ENCODE results near the gene NANP.
"Not testable (repeated sequence)": the region's sequence is repeated elsewhere in the genome, so short reads cannot be mapped to it uniquely, and the experiment has no call there.

NANP gene, protein sequence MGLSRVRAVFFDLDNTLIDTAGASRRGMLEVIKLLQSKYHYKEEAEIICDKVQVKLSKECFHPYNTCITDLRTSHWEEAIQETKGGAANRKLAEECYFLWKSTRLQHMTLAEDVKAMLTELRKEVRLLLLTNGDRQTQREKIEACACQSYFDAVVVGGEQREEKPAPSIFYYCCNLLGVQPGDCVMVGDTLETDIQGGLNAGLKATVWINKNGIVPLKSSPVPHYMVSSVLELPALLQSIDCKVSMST

GRCh38 chr20:25623736-25624499, at the start of gene NANP:
Gene NANP, minus strand, starts transcription at chr20:25624014. Its CDS starts 66 bp downstream, at chr20:25623948.
- TF ChIP-seq, protein P1, sequence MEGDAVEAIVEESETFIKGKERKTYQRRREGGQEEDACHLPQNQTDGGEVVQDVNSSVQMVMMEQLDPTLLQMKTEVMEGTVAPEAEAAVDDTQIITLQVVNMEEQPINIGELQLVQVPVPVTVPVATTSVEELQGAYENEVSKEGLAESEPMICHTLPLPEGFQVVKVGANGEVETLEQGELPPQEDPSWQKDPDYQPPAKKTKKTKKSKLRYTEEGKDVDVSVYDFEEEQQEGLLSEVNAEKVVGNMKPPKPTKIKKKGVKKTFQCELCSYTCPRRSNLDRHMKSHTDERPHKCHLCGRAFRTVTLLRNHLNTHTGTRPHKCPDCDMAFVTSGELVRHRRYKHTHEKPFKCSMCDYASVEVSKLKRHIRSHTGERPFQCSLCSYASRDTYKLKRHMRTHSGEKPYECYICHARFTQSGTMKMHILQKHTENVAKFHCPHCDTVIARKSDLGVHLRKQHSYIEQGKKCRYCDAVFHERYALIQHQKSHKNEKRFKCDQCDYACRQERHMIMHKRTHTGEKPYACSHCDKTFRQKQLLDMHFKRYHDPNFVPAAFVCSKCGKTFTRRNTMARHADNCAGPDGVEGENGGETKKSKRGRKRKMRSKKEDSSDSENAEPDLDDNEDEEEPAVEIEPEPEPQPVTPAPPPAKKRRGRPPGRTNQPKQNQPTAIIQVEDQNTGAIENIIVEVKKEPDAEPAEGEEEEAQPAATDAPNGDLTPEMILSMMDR (conservative IDR thresholded peaks at IDR 0.05) = no peak; the same call in 1 of the 2 replicates
- peak within 1 kb of the TSS; percentile 98 for H3K27ac ChIP-seq

DNA sequence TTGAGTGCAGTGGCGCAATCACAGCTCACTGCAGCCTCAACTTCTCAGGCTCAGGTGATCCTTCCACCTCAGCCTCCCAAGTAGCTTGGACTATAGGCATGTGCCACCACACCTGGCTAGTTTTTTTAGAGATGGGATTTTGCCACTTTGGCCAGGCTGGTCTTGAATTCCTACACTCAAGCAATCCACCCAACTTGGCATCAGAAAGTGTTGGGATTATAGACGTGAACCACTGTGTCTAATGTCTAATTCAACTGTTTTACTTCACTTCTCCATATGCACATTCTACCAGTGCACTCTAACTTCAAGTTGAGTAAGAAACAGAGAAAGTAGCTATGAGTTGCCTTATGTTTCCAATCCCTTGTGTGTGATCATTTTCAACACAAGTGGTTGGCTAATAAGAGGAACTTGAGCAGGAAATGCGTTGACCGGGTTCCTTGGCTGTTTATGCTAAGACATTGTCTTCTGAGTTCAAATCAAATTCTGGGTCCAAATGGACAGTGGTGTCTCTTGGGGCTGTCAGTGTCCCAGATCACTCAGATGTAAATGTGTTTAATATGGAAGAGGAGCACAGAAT, 48.9 kb upstream of the NANP start:
- TF ChIP-seq, protein P1 (conservative IDR thresholded peaks at IDR 0.05) = no peak
- H3K27ac ChIP-seq = no peak overlapping the region

DNA sequence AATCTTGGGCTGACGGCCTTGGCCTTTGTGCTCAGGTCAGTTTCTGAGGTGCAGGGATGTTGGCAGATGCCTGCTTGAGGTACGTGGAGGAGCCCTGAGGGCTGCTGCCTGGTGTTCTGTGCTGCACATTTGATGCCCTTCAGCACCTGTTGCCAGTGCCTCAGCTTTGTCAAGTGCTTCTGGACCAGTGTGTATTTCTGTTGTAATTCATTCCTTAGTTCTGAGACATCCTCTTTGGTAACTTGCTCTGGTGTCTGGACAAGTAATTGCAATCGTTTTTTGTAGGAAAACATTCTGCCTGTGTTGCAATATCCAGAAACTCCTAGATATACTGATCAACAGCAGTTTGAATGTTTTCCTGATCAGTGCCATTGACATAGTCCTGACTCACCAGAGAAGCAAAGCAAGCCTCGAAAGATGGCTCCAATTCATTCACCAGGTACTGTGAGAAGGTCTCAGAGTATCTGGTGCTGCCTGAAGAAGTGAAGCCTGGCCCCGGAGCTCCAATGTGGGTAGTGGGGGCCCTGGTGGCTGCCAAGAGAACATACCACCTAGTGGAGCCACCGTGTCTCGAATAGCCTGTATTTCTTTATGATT, 46.1 kb upstream of the NANP start:
- no peak overlapping the region for H3K27ac ChIP-seq
- TF ChIP-seq, protein P1 (conservative IDR thresholded peaks at IDR 0.05) = 0 out of 2 replicates have a peak, but pooled peaks have one; percentile 11

DNA sequence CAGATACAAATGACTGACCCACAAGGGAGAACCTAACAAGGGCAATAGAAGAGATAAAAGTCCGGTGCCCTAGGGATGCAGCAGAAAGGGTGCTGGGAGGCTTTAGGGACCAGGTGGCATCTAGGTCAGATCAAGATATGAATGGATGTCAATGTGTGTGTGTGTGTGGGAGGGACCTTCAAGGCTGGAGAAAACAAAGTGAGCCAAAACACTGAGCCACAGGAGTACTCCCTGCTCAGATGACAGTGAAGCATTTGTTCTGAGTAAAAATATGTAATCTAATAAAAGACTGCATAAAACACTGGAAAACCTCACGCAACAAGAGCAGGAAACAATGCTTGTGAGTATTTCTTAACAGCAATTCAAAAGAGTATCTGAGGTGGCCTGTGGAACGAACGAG, 44.6 kb upstream of the NANP start:
- H3K27ac ChIP-seq = no peak overlapping the region
- TF ChIP-seq, protein P1 (conservative IDR thresholded peaks at IDR 0.05) = no peak

DNA sequence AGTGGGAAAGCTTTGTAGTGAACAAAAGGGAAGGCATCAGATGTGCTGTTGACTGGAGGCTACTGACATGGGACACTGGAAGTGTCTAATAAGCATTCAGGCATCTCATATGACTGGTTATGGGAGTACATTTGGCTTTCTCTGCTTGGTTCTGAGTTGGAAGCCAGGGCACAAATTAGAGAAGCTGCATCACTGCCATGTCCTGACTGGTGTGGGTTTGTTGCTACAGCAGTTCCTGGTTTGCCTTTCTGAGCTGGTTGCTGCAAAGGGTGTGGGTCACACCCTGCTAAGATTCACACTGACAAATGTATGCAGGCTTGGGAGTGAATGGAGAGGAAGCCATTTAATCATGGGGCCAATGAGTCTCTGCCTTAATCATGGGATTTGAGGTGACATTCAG, 36.2 kb upstream of the NANP start:
- TF ChIP-seq, protein P1 (conservative IDR thresholded peaks at IDR 0.05) = no peak
- H3K27ac ChIP-seq = no peak overlapping the region

- H3K27ac ChIP-seq = no peak overlapping the region
- TF ChIP-seq, protein P1 (conservative IDR thresholded peaks at IDR 0.05) = no peak
Observed at GRCh38 chr20:25654487-25654886, 30.7 kb upstream of the NANP start.

DNA sequence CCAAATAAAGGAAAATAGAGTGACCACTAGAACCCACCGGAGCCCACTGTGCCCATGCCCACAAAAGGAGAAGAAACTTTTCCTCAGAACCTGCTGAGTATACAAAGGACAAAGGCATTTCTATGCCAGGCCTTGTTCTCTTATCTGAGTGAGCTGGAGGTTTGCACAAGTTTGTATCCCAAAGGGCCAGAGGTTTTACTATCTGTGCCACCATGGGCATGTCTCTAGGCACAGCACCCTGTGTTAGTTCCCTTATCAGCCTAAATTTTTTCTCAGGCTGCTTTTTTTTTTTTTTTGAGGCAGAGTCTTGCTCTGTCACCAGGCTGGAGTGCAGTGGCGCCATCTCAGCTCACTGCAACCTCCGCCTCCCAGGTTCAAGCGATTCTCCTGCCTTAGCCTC, 29.1 kb upstream of the NANP start:
- not testable (repeated sequence) for H3K27ac ChIP-seq

Data from VCaP (cell line).